Choroid plexus epithelial cell (primary cell): ENCODE measurements around the gene CDYL2.

Experiments used
- DNase-seq: peaks from one replicate; pipeline ENCODE4 v3.0.0-alpha.2; 2010; ENCODE audit warnings: low read depth
- H3K4me3 ChIP-seq: 2 replicates; pipeline ENCODE4 v1.5.1; 2011; ENCODE audit warnings: low read depth, mild to moderate bottlenecking, control low read depth, low read length, moderate library complexity
- CTCF ChIP-seq: conservative IDR thresholded peaks from 2 replicates; pipeline ENCODE4 v1.5.1; 2011; ENCODE audit warnings: low read depth, mild to moderate bottlenecking, control low read depth, inconsistent platforms, low read length, moderate library complexity

Gene CDYL2

GRCh38 chr16:80587071-80587470 is 217.3 kb downstream of the CDYL2 start:
- H3K4me3 ChIP-seq = no peak overlapping the region
- TF ChIP-seq CTCF = no peak
- DNase-seq = no peak

- no peak for TF ChIP-seq CTCF
- no peak overlapping the region for H3K4me3 ChIP-seq
- no peak for DNase-seq
Observed at GRCh38 chr16:80586476-80586875, 217.9 kb downstream of the CDYL2 start.

- no peak for TF ChIP-seq CTCF
- no peak for DNase-seq
- no peak overlapping the region for H3K4me3 ChIP-seq
Observed at GRCh38 chr16:80585764-80586163, 218.6 kb downstream of the CDYL2 start.

- peak; percentile 43 for DNase-seq
- no peak overlapping the region for H3K4me3 ChIP-seq
- no peak for TF ChIP-seq CTCF
Observed at GRCh38 chr16:80583466-80583865, 220.9 kb downstream of the CDYL2 start.

GRCh38 chr16:80580109-80580832 is 224.1 kb downstream of the CDYL2 start:
- TF ChIP-seq CTCF = no peak
- DNase-seq = peak; percentile 63
- H3K4me3 ChIP-seq = no peak overlapping the region

- H3K4me3 ChIP-seq = no peak overlapping the region
- DNase-seq = no peak
- TF ChIP-seq CTCF = no peak
Observed at GRCh38 chr16:80577485-80578280, 226.7 kb downstream of the CDYL2 start.
